ENCODE results near the gene EIF4H.
A peak's percentile ranks its signal among the peaks of the same experiment; 100 is the strongest.
"Not testable (repeated sequence)": the region's sequence is repeated elsewhere in the genome, so short reads cannot be mapped to it uniquely, and the experiment has no call there.

The EIF4H gene

DNA sequence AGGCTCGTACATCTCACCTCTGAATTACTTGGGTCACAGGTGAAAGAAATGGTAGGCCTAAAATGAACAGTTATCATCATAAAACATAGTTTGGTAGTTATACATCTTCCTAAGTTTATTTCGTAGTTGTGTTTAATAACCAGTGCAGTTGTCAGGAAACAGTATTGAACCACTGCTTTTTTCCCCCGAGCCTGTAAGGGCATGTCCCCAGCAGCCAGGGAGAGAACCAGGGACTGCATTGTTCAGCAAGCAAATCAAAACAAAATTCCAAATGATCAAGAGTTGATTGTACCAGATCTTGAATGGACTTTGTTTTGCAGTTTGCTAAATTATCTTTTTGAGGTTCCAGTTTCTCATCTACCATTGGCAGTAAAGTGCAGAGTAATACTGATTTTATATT is 2.4 kb downstream of the EIF4H start:
- DNase-seq: no peak

GRCh38 chr7:74178632-74179031 is 4.5 kb downstream of the EIF4H start:
- DNase-seq: no peak

DNA sequence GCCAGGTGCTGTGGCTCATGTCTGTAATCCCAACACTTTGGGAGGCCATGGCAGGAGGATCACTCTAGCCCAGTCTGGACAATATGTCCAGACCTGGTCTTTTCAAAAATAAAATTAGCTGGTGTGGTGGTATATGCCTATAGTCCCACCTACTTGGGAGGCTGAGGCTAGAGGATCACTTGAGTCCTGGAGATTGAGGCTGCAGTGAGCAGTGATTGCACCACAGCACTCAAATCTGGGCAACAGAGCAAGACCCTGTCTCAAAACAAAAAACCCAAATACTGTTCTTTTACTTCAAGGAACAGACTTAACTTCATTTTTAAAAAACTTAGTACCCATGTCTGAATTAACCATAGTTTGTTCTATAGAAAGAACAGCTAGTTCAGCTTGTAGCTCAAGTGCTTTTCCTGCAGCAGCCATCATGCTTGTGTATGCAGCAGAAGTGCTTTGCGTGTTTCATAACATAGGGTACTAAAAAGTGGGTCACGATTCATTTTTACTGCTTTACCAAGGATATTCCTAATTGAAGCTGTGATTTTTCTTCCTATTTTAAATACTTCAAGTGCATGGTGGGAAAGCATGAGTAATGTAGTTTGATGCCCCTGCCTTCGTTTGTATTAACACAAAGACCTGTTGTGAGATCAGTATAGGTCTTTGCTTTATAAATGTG is 5.9 kb downstream of the EIF4H start:
- DNase-seq: no peak

DNA sequence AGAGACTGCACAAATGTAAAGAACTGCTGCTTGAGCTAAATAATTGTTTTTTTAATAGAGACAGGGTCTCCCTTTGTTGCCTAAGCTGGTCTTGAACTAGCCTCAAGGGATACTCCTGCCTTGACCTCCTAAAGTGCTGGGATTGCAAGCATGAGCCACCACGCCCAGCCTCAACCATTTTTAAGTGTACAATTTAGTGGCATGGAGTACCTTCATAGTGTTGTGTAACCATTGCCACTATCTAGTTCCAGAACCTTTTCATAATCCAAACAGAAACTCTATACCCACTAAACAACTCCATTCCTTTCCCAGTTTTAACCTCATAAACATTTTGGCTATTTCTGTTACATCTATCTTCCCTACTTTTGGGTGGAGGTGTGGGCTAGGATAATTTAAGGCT is 6.7 kb downstream of the EIF4H start:
- DNase-seq: no peak

DNA sequence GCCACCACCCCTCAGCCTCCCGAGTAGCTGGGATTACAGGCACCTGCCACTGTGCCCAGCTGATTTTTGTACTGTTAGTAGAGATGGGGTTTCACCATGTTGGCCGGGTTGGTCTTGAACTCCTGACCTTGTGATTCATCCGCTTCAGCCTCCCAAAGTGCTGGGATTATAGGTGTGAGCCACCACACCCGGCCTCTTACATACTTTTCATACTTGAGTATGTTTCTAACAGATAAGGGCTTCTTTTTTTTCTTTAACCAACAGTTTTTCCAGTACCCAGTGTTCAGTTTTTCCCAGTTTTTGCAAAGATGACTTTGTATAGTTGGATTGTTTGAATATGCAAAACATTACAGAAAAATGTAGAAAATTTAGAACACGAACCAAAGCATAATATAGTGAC is 7.7 kb downstream of the EIF4H start:
- no peak for DNase-seq

DNA sequence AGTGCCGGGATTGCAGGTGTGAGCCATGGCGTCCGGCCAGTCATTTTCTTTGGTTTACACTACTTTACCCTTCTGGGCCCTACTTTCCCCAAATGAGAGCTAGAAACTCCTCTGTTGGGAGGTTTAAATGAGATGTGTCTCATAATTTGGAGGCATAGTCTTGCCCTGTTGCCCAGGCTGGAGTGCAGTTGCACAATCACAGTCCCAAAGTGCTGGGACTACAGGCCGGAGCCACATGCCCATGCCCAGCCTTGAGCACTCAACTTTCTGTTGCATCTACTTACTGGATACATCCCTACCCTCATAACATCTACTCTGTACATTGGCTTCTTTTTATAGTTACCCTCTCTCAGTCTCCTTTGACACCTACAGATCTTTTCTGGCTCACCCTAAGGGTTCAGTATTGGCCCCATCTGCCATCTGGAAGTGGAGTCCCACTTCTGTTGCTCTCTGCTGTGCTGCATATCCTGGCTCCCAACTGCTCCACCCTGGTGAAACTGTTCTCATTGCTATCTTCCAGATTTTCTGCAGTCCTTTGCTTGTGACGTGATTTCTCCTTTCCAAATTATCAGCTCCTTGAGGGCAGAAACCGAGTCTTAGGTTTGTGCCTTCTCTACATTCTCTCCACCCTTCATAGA is 8.4 kb downstream of the EIF4H start:
- no peak for DNase-seq

GRCh38 chr7:74183142-74183541 is 9.0 kb downstream of the EIF4H start:
- DNase-seq: no peak

- DNase-seq: peak; percentile 41 to 49
Observed at GRCh38 chr7:74183653-74184450, 9.7 kb downstream of the EIF4H start.

GRCh38 chr7:74185016-74185415 is 10.9 kb downstream of the EIF4H start:
- DNase-seq: no peak

DNA sequence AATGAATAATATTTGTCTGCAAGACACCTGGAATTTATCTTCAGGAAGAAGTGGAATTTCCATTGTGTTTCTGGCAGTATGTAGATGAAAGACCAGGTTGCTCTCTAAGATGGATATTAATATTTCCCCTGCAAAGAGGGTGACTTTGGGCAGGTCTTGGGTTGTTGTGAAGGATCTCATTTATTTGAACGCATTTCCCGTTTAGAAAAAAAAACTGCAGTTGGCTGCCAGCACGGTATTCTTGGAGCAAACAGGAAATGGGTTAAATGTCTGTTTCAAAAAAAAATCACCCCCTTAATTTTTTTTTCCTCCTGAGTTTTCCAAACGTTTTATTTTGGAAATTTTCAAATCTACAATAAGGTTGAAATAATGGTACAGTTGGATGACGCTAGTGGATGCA is 11.5 kb downstream of the EIF4H start:
- no peak for DNase-seq

- DNase-seq: peak in 1 of 2 experiments; percentile 45
Observed at GRCh38 chr7:74187915-74188675, 13.9 kb downstream of the EIF4H start.

GRCh38 chr7:74190259-74190658 is 16.1 kb downstream of the EIF4H start:
- no peak for DNase-seq

DNA sequence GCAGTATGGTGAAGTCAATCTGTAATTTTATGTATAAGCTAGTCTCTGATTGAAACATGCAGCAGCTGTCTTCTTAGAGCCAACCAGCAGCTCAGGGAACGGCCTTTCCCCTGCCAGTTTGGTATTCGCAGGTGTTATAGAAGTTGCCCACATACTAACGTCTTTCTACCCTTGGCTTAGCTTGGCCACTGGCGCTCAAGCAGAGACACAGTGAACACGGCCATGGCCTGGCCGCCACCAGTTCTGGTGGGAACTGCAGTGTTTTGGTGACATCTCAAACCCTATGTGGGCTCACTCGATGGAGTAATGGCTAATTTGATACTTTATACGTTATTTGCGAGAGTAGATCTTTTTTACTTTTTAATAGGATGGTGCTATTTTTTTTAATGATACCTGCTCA is 17.1 kb downstream of the EIF4H start:
- no peak for DNase-seq

GRCh38 chr7:74193054-74193453 is 18.9 kb downstream of the EIF4H start:
- no peak for DNase-seq

GRCh38 chr7:74193913-74194312 is 19.8 kb downstream of the EIF4H start:
- no peak for DNase-seq

DNA sequence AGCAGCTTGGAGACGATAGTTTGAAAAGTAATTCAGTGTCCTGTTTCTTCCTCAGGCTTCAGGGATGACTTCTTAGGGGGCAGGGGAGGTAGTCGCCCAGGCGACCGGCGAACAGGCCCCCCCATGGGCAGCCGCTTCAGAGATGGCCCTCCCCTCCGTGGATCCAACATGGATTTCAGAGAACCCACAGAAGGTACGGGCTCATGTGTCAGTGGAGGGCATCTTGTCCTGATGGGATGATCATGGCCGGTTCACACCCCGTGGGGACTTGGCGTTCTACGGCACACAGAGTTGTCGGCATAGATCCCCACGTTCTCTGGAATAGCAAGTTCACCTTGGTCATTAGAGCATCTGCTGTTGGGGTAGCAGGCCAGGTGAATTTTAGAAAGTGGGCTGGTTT is 20.5 kb downstream of the EIF4H start:
- no peak for DNase-seq

GRCh38 chr7:74195139-74195860 is 21.1 kb downstream of the EIF4H start:
- not testable (repeated sequence) for DNase-seq

- not testable (repeated sequence) for DNase-seq
Observed at GRCh38 chr7:74195968-74196654, 22.0 kb downstream of the EIF4H start.

GRCh38 chr7:74197449-74198124 is 23.4 kb downstream of the EIF4H start:
- no peak for DNase-seq

GRCh38 chr7:74199551-74200355 is 25.6 kb downstream of the EIF4H start:
- DNase-seq: no peak

Data from SW 1271 (cell line).